ENCODE results near the gene SERPINA5. TPM values are rescaled to one million over a fixed set of nuclear protein-coding genes. Genes with fewer than 3 reads are reported as not detected.

Gene SERPINA5
- total RNA-seq, 1 experiment from 2014 or later = 3.0 TPM

GRCh38 chr14:94615823-94616570 lies 34.8 kb downstream of the SERPINA5 start:
- Histone ChIP-seq H3K4me1 (ENCODE audit: control insufficient read depth in 1 of 2, insufficient read depth in 2 of 2, low read length in 2 of 2) (peaks cover 0 to 21% of the 10 kb centered on the region in 2 experiments; a peak in 2 of 4 replicates), H3K9ac (ENCODE audit: low read length) (no peak overlapping the region), H3K4me3 (replicated peaks in 1 of 2; ENCODE audit: low read depth in 1 of 2, low read length in 2 of 2) (no peak overlapping the region), H4K20me1 (ENCODE audit: insufficient read depth) (no peaks in the 10 kb centered on the region), H2AFZ (ENCODE audit: low read depth, low read length, poor library complexity, severe bottlenecking) (no peak overlapping the region), H3K36me3 (ENCODE audit: control insufficient read depth in 1 of 2, insufficient read depth in 2 of 2, low read length in 2 of 2) (no peaks in the 10 kb centered on the region), H3K27ac (ENCODE audit: low read depth, low read length) (no peak overlapping the region), H3K27me3 (ENCODE audit: insufficient read depth, low read length) (no peaks in the 10 kb centered on the region), H3K4me2 (ENCODE audit: low read length) (no peak overlapping the region), H3K9me3 (ENCODE audit: control insufficient read depth in 1 of 2, insufficient read depth in 1 of 2, low read depth in 1 of 2, low read length in 2 of 2) (peaks cover 3 to 10% of the 10 kb centered on the region in 2 experiments; a peak in 2 of 4 replicates), H3K79me2 (ENCODE audit: insufficient read depth, low read length) (no peaks in the 10 kb centered on the region), H3K9me2 (ENCODE audit: insufficient read depth) (no peaks in the 10 kb centered on the region)
- BruUV-seq (replicated peaks) = no TSS peak
- intact Hi-C loops (cut with micrococcal nuclease) = no loop called here
- ATAC-seq (no peak), DNase-seq (ENCODE audit: low read depth, low spot score) (no peak)
- CTCF ChIA-PET = no interaction called here
- TF ChIP-seq POLR2A (IDR thresholded peaks at IDR 0.05; ENCODE audit: borderline replicate concordance, extremely low read depth, insufficient read depth, insufficient read length) = no peak
- no peak for TF ChIP-seq FOSL1 (IDR thresholded peaks at IDR 0.05; ENCODE audit: low read depth)
- TF ChIP-seq ZFX (IDR thresholded peaks at IDR 0.05) = no peak
- TF ChIP-seq TCF7L2 (IDR thresholded peaks at IDR 0.05; ENCODE audit: borderline replicate concordance, extremely low read depth, insufficient read depth, insufficient read length) = no peak
- TF ChIP-seq YY1 (IDR thresholded peaks at IDR 0.05; ENCODE audit: extremely low read depth, insufficient replicate concordance, low read depth, low read length) = no peak
- no peak for TF ChIP-seq SIN3A (IDR thresholded peaks at IDR 0.05; ENCODE audit: low read depth)
- no peak for TF ChIP-seq EZH2phosphoT487 (IDR thresholded peaks at IDR 0.05; ENCODE audit: borderline replicate concordance)
- RAD21 ChIA-PET (ENCODE audit: low non-redundant PET in 1 of 2, low total read pairs in 2 of 2, uncharacterized antibody in 2 of 2, unreplicated experiment in 2 of 2) = no interaction called here
- POLR2A ChIA-PET = no interaction called here

GRCh38 chr14:94617366-94617941 lies 36.2 kb downstream of the SERPINA5 start:
- no TSS peak for BruUV-seq (replicated peaks)
- DNase-seq (ENCODE audit: low read depth, low spot score) = no peak
- ChIA-PET POLR2A (interaction anchor here (0.8 kb wide), 1 partner anchor 17 kb away, joined by 3 read pairs; no protein-coding TSS in a partner anchor), RAD21 (ENCODE audit: low non-redundant PET in 1 of 2, low total read pairs in 2 of 2, uncharacterized antibody in 2 of 2, unreplicated experiment in 2 of 2) (no interaction called here), CTCF (no interaction called here)
- Histone ChIP-seq H3K36me3 (ENCODE audit: control insufficient read depth in 1 of 2, insufficient read depth in 2 of 2, low read length in 2 of 2) (no peaks in the 10 kb centered on the region), H3K9me2 (ENCODE audit: insufficient read depth) (no peaks in the 10 kb centered on the region), H3K4me1 (ENCODE audit: control insufficient read depth in 1 of 2, insufficient read depth in 2 of 2, low read length in 2 of 2) (peaks cover 0 to 9% of the 10 kb centered on the region in 2 experiments; a peak in 2 of 4 replicates), H3K27me3 (ENCODE audit: insufficient read depth, low read length) (no peaks in the 10 kb centered on the region), H3K9ac (ENCODE audit: low read length) (no peak overlapping the region), H3K79me2 (ENCODE audit: insufficient read depth, low read length) (no peaks in the 10 kb centered on the region), H3K9me3 (ENCODE audit: control insufficient read depth in 1 of 2, insufficient read depth in 1 of 2, low read depth in 1 of 2, low read length in 2 of 2) (peaks cover 3 to 10% of the 10 kb centered on the region in 2 experiments; a peak in 2 of 4 replicates), H2AFZ (ENCODE audit: low read depth, low read length, poor library complexity, severe bottlenecking) (no peak overlapping the region), H3K4me2 (ENCODE audit: low read length) (no peak overlapping the region), H4K20me1 (ENCODE audit: insufficient read depth) (no peaks in the 10 kb centered on the region), H3K4me3 (replicated peaks in 1 of 2; ENCODE audit: low read depth in 1 of 2, low read length in 2 of 2) (no peak overlapping the region), H3K27ac (ENCODE audit: low read depth, low read length) (no peak overlapping the region)
- intact Hi-C loops (cut with micrococcal nuclease) = no loop called here
- TF ChIP-seq CTCF (IDR thresholded peaks at IDR 0.05 in 2 of 3, conservative IDR thresholded peaks at IDR 0.05 in 1 of 3; ENCODE audit: borderline replicate concordance in 1 of 3, insufficient read depth in 1 of 3, low read depth in 2 of 3, low read length in 2 of 3) (no peak), TCF7L2 (IDR thresholded peaks at IDR 0.05; ENCODE audit: borderline replicate concordance, extremely low read depth, insufficient read depth, insufficient read length) (no peak)
- ATAC-seq = no peak
